GM12878 (cell line): ENCODE results near the gene SPA17. TPM values are rescaled to one million over a fixed set of nuclear protein-coding genes. Genes with fewer than 3 reads are reported as not detected.

Experiments
- ATAC-seq: fragments of 200-7000 bp; cut with Tn5 transposase; 3 replicates; pipeline ENCODE4 v1.9.1; 2020; ENCODE audit warnings: mild to moderate bottlenecking, moderate library complexity
- BruUV-seq: library from RNA; stranded (reverse); fragments of 400-500 nt; replicated peaks from 2 replicates; lab custom pipeline; 2021; lab: Mats Ljungman, UMichigan
- CTCF ChIA-PET: fragments of 300-600 bp; sonication (Branson Sonifier 250); formaldehyde crosslinking; extraction: SDS; loops from one replicate; lab custom pipeline; 2021; ENCODE audit warnings: inconsistent platforms; lab: Yijun Ruan, JAX
- POLR2A ChIA-PET: fragments of 350-600 bp; formaldehyde crosslinking; extraction: SDS; loops from one replicate; lab custom pipeline; 2021; ENCODE audit warnings: inconsistent platforms; lab: Charles Lee
- RAD21 ChIA-PET: fragments of 300-600 bp; sonication (Branson Sonifier 250); formaldehyde crosslinking; loops from one replicate; lab custom pipeline; 2023; ENCODE audit warnings: antibody characterized with exemption; ENCODE audit not compliant: unreplicated experiment; lab: Charles Lee
- SMC1A ChIA-PET: fragments of 300-600 bp; sonication (Branson Sonifier 250); formaldehyde crosslinking; loops from one replicate; lab custom pipeline; 2023; ENCODE audit not compliant: unreplicated experiment, uncharacterized antibody; lab: Charles Lee
- DNase-seq: peaks from one replicate; pipeline ENCODE4 v3.0.0-alpha.2; 2011; ENCODE audit warnings: low read depth, low spot score
- FAIRE-seq: peaks from 3 replicates; lab custom pipeline; 2011; peaks lifted over from hg19 to GRCh38; lab: Jason Lieb, UNC
- H2AFZ ChIP-seq: 2 replicates; pipeline ENCODE4 v1.6.0; 2011; ENCODE audit warnings: low read depth, low read length, control low read depth; ENCODE audit not compliant: control insufficient read depth
- H3K27ac ChIP-seq: 2 replicates; pipeline ENCODE4 v1.5.1; 2011; ENCODE audit warnings: control low read depth; ENCODE audit not compliant: control insufficient read depth, insufficient read depth
- H3K27me3 ChIP-seq, 2 experiments: replicated peaks in 1 of 2; 2 replicates each; pipeline versions ENCODE4 v1.6.0 to v1.6.1; 2011; ENCODE audit warnings: low read length in 1 of 2; ENCODE audit not compliant: control insufficient read depth in 2 of 2, insufficient read depth in 2 of 2
- H3K36me3 ChIP-seq, 2 experiments: 2 replicates each; pipeline ENCODE4 v1.5.1; 2011; ENCODE audit warnings: low read length in 1 of 2; ENCODE audit not compliant: control insufficient read depth in 2 of 2, insufficient read depth in 2 of 2
- H3K4me1 ChIP-seq: 2 replicates; pipeline ENCODE4 v1.6.1; 2011; ENCODE audit warnings: mild to moderate bottlenecking, low read length, moderate library complexity, mixed read lengths; ENCODE audit not compliant: control insufficient read depth, insufficient read depth
- H3K4me2 ChIP-seq: 2 replicates; pipeline ENCODE4 v1.6.0; 2011; ENCODE audit warnings: control low read depth; ENCODE audit not compliant: control insufficient read depth, insufficient read depth
- H3K4me3 ChIP-seq: fragments of 200-600 bp; sonication (generic); 2 replicates; pipeline ENCODE4 v1.5.1; 2016
- H3K79me2 ChIP-seq: 2 replicates; pipeline ENCODE4 v1.6.0; 2011; ENCODE audit warnings: low read length; ENCODE audit not compliant: control insufficient read depth, insufficient read depth
- H3K9ac ChIP-seq: 2 replicates; pipeline ENCODE4 v1.8.0; 2011; ENCODE audit warnings: low read length, control low read depth, mixed read lengths; ENCODE audit not compliant: control insufficient read depth, insufficient read depth
- H3K9me3 ChIP-seq: replicated peaks from 3 replicates; pipeline ENCODE4 v1.5.1; 2011; ENCODE audit warnings: mild to moderate bottlenecking, low read length; ENCODE audit not compliant: control insufficient read depth, insufficient read depth
- H4K20me1 ChIP-seq: 2 replicates; pipeline ENCODE4 v1.6.0; 2011; ENCODE audit not compliant: control insufficient read depth, insufficient read depth
- BMI1 ChIP-seq: fragments of 450-650 bp; IDR thresholded peaks from 2 replicates; pipeline ENCODE4 v1.6.1; 2016; ENCODE audit warnings: mild to moderate bottlenecking, moderate library complexity, borderline replicate concordance
- CBFB ChIP-seq: IDR thresholded peaks from 2 replicates; pipeline ENCODE4 v1.6.1; 2016; ENCODE audit warnings: antibody characterized with exemption, low read depth
- CREB1 ChIP-seq: IDR thresholded peaks from 2 replicates; pipeline ENCODE4 v1.6.1; 2012; ENCODE audit warnings: low read depth, mild to moderate bottlenecking, inconsistent platforms
- MTA2 ChIP-seq: fragments of 450-650 bp; IDR thresholded peaks from 2 replicates; pipeline ENCODE4 v1.6.1; 2016; ENCODE audit warnings: low read depth, mild to moderate bottlenecking, moderate library complexity
- MXI1 ChIP-seq: fragments of 150-350 bp; IDR thresholded peaks from 2 replicates; pipeline ENCODE4 v1.6.1; 2011; ENCODE audit warnings: low read depth, mild to moderate bottlenecking, inconsistent platforms, low read length, improper control_type of control experiment
- RFX5 ChIP-seq: IDR thresholded peaks from 2 replicates; pipeline ENCODE4 v1.6.1; 2011; ENCODE audit warnings: low read depth, low read length, improper control_type of control experiment
- RUNX3 ChIP-seq: IDR thresholded peaks from 2 replicates; pipeline ENCODE4 v1.6.1; 2012; ENCODE audit warnings: low read length, inconsistent platforms
- SRF ChIP-seq, 2 experiments: IDR thresholded peaks; 2 replicates each; pipeline ENCODE4 v1.6.1; 2011; ENCODE audit warnings: low read depth in 2 of 2, low read length in 2 of 2, mild to moderate bottlenecking in 1 of 2, moderate library complexity in 1 of 2
- ZBED1 ChIP-seq: IDR thresholded peaks from 2 replicates; pipeline ENCODE4 v1.6.1; 2016; ENCODE audit warnings: borderline replicate concordance
- ZNF622 ChIP-seq: fragments of 450-650 bp; IDR thresholded peaks from 2 replicates; pipeline ENCODE4 v1.6.1; 2017; ENCODE audit warnings: mild to moderate bottlenecking, inconsistent platforms
- ZNF687 ChIP-seq: fragments of 450-650 bp; IDR thresholded peaks from 2 replicates; pipeline ENCODE4 v1.6.1; 2017; ENCODE audit warnings: mild to moderate bottlenecking, moderate library complexity
- whole genome bisulfite sequencing: methylation state at CpG from one replicate; pipeline ENCODE4 v1.1.6; 2016; ENCODE audit warnings: low lambda C conversion rate; ENCODE audit not compliant: insufficient replicate concordance, insufficient coverage; ENCODE audit errors: missing lambda C conversion rate; 5-methylcytosine and 5-hydroxymethylcytosine counted together
- in situ Hi-C: fragments of 300-500 bp; cut with MboI; formaldehyde crosslinking; loops from 9 replicates; pipeline ENCODE4 v1.14.3; 2018; ENCODE audit warnings: mixed read lengths
- intact Hi-C: fragments of 100-400 bp; cut with micrococcal nuclease; formaldehyde crosslinking; loops from one replicate; pipeline ENCODE4 v1.14.2; 2022; ENCODE audit not compliant: unreplicated experiment
- polyA plus RNA-seq, 11 experiments: library from polyadenylated mRNA; depleted of rRNA in 4 of 11; unstranded in 6 of 11; stranded (reverse) in 5 of 11; fragments of >200 nt; fragmentation: Nextera tagmentation in 4 of 11; fragmentation: Illumina TruSeq in 1 of 11; extraction: Ambion mirVana in 4 of 11; extraction: Trizol in 1 of 11; gene quantifications; 1 replicate in 1 of 11; 2 replicates in 10 of 11; pipeline versions ENCODE4 v1.2.1 to v1.2.3, GENCODE V29; 2011 to 2016; ENCODE audit warnings: inconsistent platforms in 2 of 11, missing spikeins in 2 of 11, low read depth in 1 of 11
- total RNA-seq, 4 experiments: library from RNA; depleted of rRNA in 3 of 4; stranded (reverse); fragments of >200 nt in 3 of 4; fragmentation: Illumina TruSeq in 1 of 4; extraction: Trizol in 1 of 4; gene quantifications; 2 replicates each; pipeline versions ENCODE4 v1.2.1 to v1.2.3, GENCODE V29; 2013 to 2021
- TF ChIP-seq, protein P1 (sequence below): IDR thresholded peaks from 2 replicates; pipeline ENCODE4 v1.6.1; 2011; ENCODE audit warnings: low read depth, mild to moderate bottlenecking, low read length, moderate library complexity, borderline replicate concordance; ENCODE audit errors: extremely low read depth
- TF ChIP-seq, protein P2 (sequence below): fragments of 450-650 bp; IDR thresholded peaks from 2 replicates; pipeline ENCODE4 v1.6.1; 2016; ENCODE audit warnings: mild to moderate bottlenecking, moderate library complexity, borderline replicate concordance

Gene SPA17
- total and polyA plus RNA-seq, 10 of the 15 experiments (the other 5 are each of a cell fraction or from before 2014, with no cell fraction given), result 2.9 to 13.2 (median 8.5) TPM

DNA sequence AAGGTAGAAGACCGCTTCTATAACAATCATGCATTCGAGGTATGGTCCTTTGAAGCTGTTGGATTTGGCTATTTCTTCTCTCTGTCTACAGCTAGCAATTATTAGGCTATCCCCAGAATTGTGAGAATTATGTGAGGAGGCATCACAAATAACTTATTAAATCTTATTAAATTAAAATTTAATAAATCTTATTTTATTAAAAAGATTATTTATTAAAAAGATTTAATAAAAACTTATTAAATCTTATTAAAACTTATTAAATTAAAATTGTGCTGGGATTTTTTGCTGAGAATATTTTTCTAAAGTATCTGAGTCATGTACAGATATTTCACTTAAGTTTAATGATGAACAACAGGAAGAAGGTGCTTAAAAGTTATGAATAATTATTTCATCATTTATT is 7.7 kb downstream of the SPA17 start:
- ChIA-PET SMC1A (interaction anchor here (0.7 to 1.7 kb wide), 2 partner anchors 11 to 17 kb away, joined by 3 read pairs; no protein-coding TSS in a partner anchor), CTCF (interaction anchor here (1.5 kb wide), 1 partner anchor 12 kb away, joined by 4 read pairs; no protein-coding TSS in a partner anchor), POLR2A (no interaction called here), RAD21 (no interaction called here)
- H3K9me3 ChIP-seq, result peaks cover 11% of the 10 kb centered on the region; the same call in 2 of the 3 replicates
- BruUV-seq, result no TSS peak
- H3K27ac ChIP-seq, result no peak overlapping the region
- FAIRE-seq (no peak), ATAC-seq (no peak), DNase-seq (no peak)
- H3K36me3 ChIP-seq, result no peaks in the 10 kb centered on the region
- in situ Hi-C loops, result no loop called here
- H3K27me3 ChIP-seq, result no peaks in the 10 kb centered on the region
- H3K4me2 ChIP-seq, result no peak overlapping the region
- no peaks in the 10 kb centered on the region for H3K79me2 ChIP-seq
- whole genome bisulfite sequencing, result 63% methylated on average over 2 of the region's 2 CpGs
- H3K9ac ChIP-seq, result no peak overlapping the region
- no peak overlapping the region for H2AFZ ChIP-seq
- no peaks in the 10 kb centered on the region for H3K4me1 ChIP-seq
- H3K4me3 ChIP-seq, result no peak overlapping the region
- no peaks in the 10 kb centered on the region for H4K20me1 ChIP-seq
- intact Hi-C loops, result no loop called here
- TF ChIP-seq ZBED1, result no peak
- no peak for TF ChIP-seq SRF (IDR thresholded peaks at IDR 0.05; ENCODE audit: low read depth in 2 of 2, low read length in 2 of 2)
- no peak for TF ChIP-seq RFX5
- no peak for TF ChIP-seq CREB1
- TF ChIP-seq CBFB, result no peak
- TF ChIP-seq MXI1, result no peak
- TF ChIP-seq MTA2, result no peak
- TF ChIP-seq, protein P1, sequence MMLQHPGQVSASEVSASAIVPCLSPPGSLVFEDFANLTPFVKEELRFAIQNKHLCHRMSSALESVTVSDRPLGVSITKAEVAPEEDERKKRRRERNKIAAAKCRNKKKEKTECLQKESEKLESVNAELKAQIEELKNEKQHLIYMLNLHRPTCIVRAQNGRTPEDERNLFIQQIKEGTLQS, result no peak
- TF ChIP-seq, protein P2, sequence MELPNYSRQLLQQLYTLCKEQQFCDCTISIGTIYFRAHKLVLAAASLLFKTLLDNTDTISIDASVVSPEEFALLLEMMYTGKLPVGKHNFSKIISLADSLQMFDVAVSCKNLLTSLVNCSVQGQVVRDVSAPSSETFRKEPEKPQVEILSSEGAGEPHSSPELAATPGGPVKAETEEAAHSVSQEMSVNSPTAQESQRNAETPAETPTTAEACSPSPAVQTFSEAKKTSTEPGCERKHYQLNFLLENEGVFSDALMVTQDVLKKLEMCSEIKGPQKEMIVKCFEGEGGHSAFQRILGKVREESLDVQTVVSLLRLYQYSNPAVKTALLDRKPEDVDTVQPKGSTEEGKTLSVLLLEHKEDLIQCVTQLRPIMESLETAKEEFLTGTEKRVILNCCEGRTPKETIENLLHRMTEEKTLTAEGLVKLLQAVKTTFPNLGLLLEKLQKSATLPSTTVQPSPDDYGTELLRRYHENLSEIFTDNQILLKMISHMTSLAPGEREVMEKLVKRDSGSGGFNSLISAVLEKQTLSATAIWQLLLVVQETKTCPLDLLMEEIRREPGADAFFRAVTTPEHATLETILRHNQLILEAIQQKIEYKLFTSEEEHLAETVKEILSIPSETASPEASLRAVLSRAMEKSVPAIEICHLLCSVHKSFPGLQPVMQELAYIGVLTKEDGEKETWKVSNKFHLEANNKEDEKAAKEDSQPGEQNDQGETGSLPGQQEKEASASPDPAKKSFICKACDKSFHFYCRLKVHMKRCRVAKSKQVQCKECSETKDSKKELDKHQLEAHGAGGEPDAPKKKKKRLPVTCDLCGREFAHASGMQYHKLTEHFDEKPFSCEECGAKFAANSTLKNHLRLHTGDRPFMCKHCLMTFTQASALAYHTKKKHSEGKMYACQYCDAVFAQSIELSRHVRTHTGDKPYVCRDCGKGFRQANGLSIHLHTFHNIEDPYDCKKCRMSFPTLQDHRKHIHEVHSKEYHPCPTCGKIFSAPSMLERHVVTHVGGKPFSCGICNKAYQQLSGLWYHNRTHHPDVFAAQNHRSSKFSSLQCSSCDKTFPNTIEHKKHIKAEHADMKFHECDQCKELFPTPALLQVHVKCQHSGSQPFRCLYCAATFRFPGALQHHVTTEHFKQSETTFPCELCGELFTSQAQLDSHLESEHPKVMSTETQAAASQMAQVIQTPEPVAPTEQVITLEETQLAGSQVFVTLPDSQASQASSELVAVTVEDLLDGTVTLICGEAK, result no peak
- TF ChIP-seq RUNX3, result no peak
- TF ChIP-seq ZNF622, result no peak
- TF ChIP-seq BMI1, result no peak
- no peak for TF ChIP-seq ZNF687
